Measurements from ENCODE around the gene SPATC1L. TPM values are rescaled to one million over a fixed set of nuclear protein-coding genes. Genes with fewer than 3 reads are reported as not detected.

Gene SPATC1L
- total and polyA plus RNA-seq, 2 of the 8 experiments (the other 6 are each of a cell fraction or from before 2014, with no cell fraction given): 24.9 to 50.0 TPM

DNA sequence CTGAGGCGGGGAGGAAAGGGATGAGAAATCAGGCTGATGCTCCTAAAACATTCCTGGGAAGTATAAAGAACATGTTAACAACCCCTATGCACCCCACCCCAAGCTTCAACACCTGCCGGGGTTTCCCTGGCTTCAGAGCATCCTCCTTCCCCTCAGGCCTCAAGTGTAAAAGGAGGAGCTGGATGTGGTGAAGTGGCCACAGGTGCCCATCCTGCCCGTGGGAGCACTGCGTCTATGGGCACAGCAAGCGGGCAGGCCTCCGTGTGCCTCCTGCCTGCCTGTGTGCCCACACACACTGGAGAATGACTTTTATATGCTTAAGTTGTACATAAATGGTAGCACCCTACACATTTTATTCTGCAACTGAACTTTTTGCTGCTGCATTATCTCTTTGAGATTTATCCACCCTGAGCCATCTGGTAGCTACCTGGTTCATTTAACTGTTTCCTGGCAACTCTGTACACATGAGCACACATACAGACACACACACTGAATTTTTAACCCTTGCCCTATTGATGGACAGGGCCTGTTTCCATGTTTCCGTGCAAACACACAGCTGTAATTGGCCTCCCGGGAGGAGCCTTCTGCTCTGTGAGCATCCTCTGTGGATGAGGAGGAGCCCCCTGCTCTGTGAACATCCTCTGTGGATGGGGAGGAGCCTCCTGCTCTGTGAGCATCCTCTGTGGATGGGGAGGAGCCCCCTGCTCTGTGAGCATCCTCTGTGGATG lies 15.4 kb downstream of the SPATC1L start:
- H4K8ac ChIP-seq (ENCODE audit: extremely low read depth, insufficient read depth, low read length): peak overlapping the region; percentile 57; the same call in 1 of the 2 replicates
- no peaks in the 10 kb centered on the region for H3K4me1 ChIP-seq (replicated peaks in 1 of 4; ENCODE audit: control insufficient read depth in 3 of 4, insufficient read depth in 4 of 4, low read length in 3 of 4)
- TF ChIP-seq CTBP2 (IDR thresholded peaks at IDR 0.05; ENCODE audit: borderline replicate concordance, insufficient read depth, insufficient read length, low read length): no peak
- no peak for TF ChIP-seq GTF2F1 (IDR thresholded peaks at IDR 0.05; ENCODE audit: borderline replicate concordance, low read depth, low read length)
- no peak for TF ChIP-seq SP4 (IDR thresholded peaks at IDR 0.05; ENCODE audit: low read length)
- TF ChIP-seq HDAC6 (IDR thresholded peaks at IDR 0.05; ENCODE audit: low read depth, low read length): no peak
- TF ChIP-seq, protein P1, sequence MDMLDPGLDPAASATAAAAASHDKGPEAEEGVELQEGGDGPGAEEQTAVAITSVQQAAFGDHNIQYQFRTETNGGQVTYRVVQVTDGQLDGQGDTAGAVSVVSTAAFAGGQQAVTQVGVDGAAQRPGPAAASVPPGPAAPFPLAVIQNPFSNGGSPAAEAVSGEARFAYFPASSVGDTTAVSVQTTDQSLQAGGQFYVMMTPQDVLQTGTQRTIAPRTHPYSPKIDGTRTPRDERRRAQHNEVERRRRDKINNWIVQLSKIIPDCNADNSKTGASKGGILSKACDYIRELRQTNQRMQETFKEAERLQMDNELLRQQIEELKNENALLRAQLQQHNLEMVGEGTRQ (IDR thresholded peaks at IDR 0.05; ENCODE audit: low read length): no peak
- no peak for TF ChIP-seq POLR2AphosphoS5 (IDR thresholded peaks at IDR 0.05; ENCODE audit: low read depth, low read length)
- H4K20me1 ChIP-seq (replicated peaks in 1 of 2; ENCODE audit: control insufficient read depth in 1 of 2, insufficient read depth in 2 of 2, low read length in 2 of 2): peaks cover 0 to 9% of the 10 kb centered on the region in 2 experiments
- no peak for DNase-seq (ENCODE audit: low read depth in 1 of 2, low spot score in 2 of 2)
- H3K27me3 ChIP-seq (replicated peaks in 1 of 4; ENCODE audit: control insufficient read depth in 3 of 4, extremely low read depth in 1 of 4, insufficient read depth in 3 of 4, low read length in 3 of 4): no peaks in the 10 kb centered on the region
- no peak for FAIRE-seq
- H2BK120ac ChIP-seq (replicated peaks; ENCODE audit: low read depth, low read length): no peak overlapping the region
- no peak overlapping the region for H3K23ac ChIP-seq (ENCODE audit: insufficient read length)
- H2BK5ac ChIP-seq (ENCODE audit: low read depth, low read length): no peak overlapping the region
- no peak overlapping the region for H3K4me2 ChIP-seq (ENCODE audit: insufficient read depth in 1 of 2, low read depth in 2 of 2, low read length in 2 of 2)
- H4K91ac ChIP-seq (replicated peaks; ENCODE audit: insufficient read length, low read length): no peak overlapping the region
- POLR2A ChIA-PET (ENCODE audit: partially characterized antibody): no interaction called here
- H3K79me1 ChIP-seq (ENCODE audit: low read depth, low read length): peaks cover 6% of the 10 kb centered on the region
- no peak overlapping the region for H2BK20ac ChIP-seq (ENCODE audit: low read length)
- no peak overlapping the region for H3K14ac ChIP-seq (ENCODE audit: insufficient read length)
- no peak overlapping the region for H3K4me3 ChIP-seq (ENCODE audit: extremely low read depth in 1 of 4, insufficient read depth in 2 of 4, low read depth in 3 of 4, low read length in 4 of 4)
- H3K36me3 ChIP-seq (ENCODE audit: control insufficient read depth in 2 of 4, insufficient read depth in 4 of 4, low read length in 3 of 4): no peaks in the 10 kb centered on the region; a peak in 1 of 8 replicates
- no peak overlapping the region for H3K27ac ChIP-seq (ENCODE audit: low read depth, low read length)
- no peak overlapping the region for H2AK5ac ChIP-seq (ENCODE audit: low read depth, low read length)
- no peak overlapping the region for H2BK15ac ChIP-seq (ENCODE audit: low read length)
- H3K56ac ChIP-seq (replicated peaks; ENCODE audit: insufficient read length, low read depth, low read length): no peak overlapping the region
- peaks cover 0 to 8% of the 10 kb centered on the region in 2 experiments; a peak in 1 of 4 replicates for H3K79me2 ChIP-seq (ENCODE audit: control insufficient read depth in 1 of 2, insufficient read depth in 2 of 2, low read length in 2 of 2)
- no peak overlapping the region for H3K4ac ChIP-seq (replicated peaks; ENCODE audit: insufficient read length, low read depth, low read length)
- no peak overlapping the region for H3K9ac ChIP-seq (replicated peaks in 1 of 4; ENCODE audit: extremely low read depth in 1 of 4, low read depth in 3 of 4, low read length in 3 of 4)
- 90% methylated on average over 8 of the region's 8 CpGs; no CpG with 5 or more reads in 1 of the 2 experiments for WGBS, 2 experiments (ENCODE audit: extremely low coverage in 1 of 2, insufficient coverage in 1 of 2, insufficient read length in 1 of 2, insufficient replicate concordance in 2 of 2, low coverage in 1 of 2, low lambda C conversion rate in 2 of 2, missing lambda C conversion rate in 1 of 2)
- H3K23me2 ChIP-seq (ENCODE audit: low read depth, low read length): no peaks in the 10 kb centered on the region
- H4K5ac ChIP-seq (ENCODE audit: insufficient read length, low read depth, low read length): no peak overlapping the region
- H2BK12ac ChIP-seq (ENCODE audit: low read depth, low read length): no peak overlapping the region
- no peaks in the 10 kb centered on the region for H3K9me3 ChIP-seq (ENCODE audit: insufficient read depth in 2 of 2, low read depth in 1 of 2, low read length in 1 of 2)
- CTCF ChIA-PET (ENCODE audit: partially characterized antibody): interaction anchor here (0.8 to 1.6 kb wide), 3 partner anchors 14 to 25 kb away, joined by 3 to 5 read pairs (median 3); partner anchors contain the start of gene FTCD
- H3K18ac ChIP-seq (ENCODE audit: extremely low read depth, low read length): no peak overlapping the region
- no peak overlapping the region for H2AFZ ChIP-seq (ENCODE audit: low read length)
